ENCODE measurements around the gene OR8G5.

- TF ChIP-seq BACH2 (CRISPR knock-in tag; IDR thresholded peaks at IDR 0.05; ENCODE audit: borderline replicate concordance) (no peak), SNAI2 (CRISPR knock-in tag; IDR thresholded peaks at IDR 0.05) (no peak), CREB5 (CRISPR knock-in tag; IDR thresholded peaks at IDR 0.05; ENCODE audit: low read depth) (no peak), ARNTL (CRISPR knock-in tag; IDR thresholded peaks at IDR 0.05; ENCODE audit: borderline replicate concordance, low read depth) (no peak), CSRNP3 (CRISPR knock-in tag; IDR thresholded peaks at IDR 0.05) (no peak), OSR1 (CRISPR knock-in tag; IDR thresholded peaks at IDR 0.05) (no peak), TSHZ2 (CRISPR knock-in tag; IDR thresholded peaks at IDR 0.05) (no peak), ZFP30 (CRISPR knock-in tag; IDR thresholded peaks at IDR 0.05) (no peak), ZFP3 (CRISPR knock-in tag; IDR thresholded peaks at IDR 0.05) (no peak)
Observed at GRCh38 chr11:124285610-124286344, 29.6 kb downstream of the OR8G5 start.

All from SK-N-SH treated with all-trans-retinoic acid at 6 μM for 48 hours (cell line).